ENCODE data around the gene ZNF160. TPM values are rescaled to one million over a fixed set of nuclear protein-coding genes. Genes with fewer than 3 reads are reported as not detected.
"Not testable (repeated sequence)": the region's sequence is repeated elsewhere in the genome, so short reads cannot be mapped to it uniquely, and the experiment has no call there.

ZNF160 gene
- total RNA-seq, 1 donor from 2014 or later: 124 TPM

DNA sequence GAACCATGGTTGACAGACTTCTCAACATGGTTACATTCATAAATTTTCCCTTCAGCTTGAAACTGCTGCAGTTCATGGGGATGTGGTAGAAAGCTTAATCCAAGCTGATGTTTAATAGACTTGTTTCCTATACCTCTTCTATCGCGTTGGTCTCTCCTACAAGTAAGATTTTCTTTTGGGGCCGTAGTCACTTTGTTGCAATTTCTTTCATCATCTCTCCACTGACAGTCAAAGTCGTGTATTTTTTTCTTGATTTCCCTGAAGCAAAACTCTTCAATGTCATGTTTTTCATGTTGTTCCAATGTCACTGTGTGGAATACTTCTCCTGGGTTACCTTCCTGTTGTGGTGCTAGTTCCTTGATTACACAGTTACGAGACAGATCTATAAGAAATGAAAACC, 6.3 kb upstream of the ZNF160 start:
- Histone ChIP-seq H3K4me1 (no peaks in the 10 kb centered on the region), H3K36me3 (peaks cover 20 to 33% of the 10 kb centered on the region in 2 donors), H3K27ac (no peak overlapping the region), H3K9me3 (peaks cover 6 to 21% of the 10 kb centered on the region in 2 donors), H3K4me3 (no peak overlapping the region), H3K27me3 (no peaks in the 10 kb centered on the region)
- TF ChIP-seq, protein P1, sequence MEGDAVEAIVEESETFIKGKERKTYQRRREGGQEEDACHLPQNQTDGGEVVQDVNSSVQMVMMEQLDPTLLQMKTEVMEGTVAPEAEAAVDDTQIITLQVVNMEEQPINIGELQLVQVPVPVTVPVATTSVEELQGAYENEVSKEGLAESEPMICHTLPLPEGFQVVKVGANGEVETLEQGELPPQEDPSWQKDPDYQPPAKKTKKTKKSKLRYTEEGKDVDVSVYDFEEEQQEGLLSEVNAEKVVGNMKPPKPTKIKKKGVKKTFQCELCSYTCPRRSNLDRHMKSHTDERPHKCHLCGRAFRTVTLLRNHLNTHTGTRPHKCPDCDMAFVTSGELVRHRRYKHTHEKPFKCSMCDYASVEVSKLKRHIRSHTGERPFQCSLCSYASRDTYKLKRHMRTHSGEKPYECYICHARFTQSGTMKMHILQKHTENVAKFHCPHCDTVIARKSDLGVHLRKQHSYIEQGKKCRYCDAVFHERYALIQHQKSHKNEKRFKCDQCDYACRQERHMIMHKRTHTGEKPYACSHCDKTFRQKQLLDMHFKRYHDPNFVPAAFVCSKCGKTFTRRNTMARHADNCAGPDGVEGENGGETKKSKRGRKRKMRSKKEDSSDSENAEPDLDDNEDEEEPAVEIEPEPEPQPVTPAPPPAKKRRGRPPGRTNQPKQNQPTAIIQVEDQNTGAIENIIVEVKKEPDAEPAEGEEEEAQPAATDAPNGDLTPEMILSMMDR (IDR thresholded peaks at IDR 0.05): no peak
- no peak for DNase-seq (ENCODE audit: low spot score in 2 of 2)
- intact Hi-C loops (cut with DNase I): loop anchor here (10.0 kb wide), 1 partner anchor 1085 kb away; the partner anchor contains the start of gene ZNF614

DNA sequence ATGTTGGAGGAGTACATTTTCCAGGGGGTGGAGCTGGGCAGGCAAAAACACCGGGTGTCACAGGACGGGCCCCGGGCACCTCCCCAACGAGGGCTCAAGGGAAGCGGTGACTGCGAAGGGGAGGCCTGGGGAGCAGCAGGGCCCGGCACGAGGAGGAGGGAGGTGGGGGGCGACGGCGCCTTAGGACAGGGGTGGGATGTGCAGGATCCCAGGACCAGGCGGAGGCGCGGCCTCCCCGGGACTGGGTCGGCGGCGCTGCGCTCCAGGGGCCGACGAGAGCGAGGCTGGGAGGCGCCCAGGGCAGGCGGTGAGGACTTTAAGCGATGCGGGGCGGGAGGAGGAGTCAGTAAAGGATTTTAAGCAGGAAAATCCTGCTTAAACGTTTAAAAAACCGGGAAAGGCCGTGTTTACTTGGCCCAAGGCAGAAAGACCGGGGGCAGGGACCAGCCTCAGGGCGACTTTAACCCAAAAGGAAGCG, 427 bp downstream of the ZNF160 start:
- H3K9me3 ChIP-seq: peaks cover 0 to 4% of the 10 kb centered on the region in 2 donors
- no peaks in the 10 kb centered on the region for H3K27me3 ChIP-seq
- TF ChIP-seq, protein P1 (IDR thresholded peaks at IDR 0.05): no peak
- DNase-seq (ENCODE audit: low spot score in 2 of 2): no peak
- H3K4me1 ChIP-seq: peaks cover 3 to 13% of the 10 kb centered on the region in 2 donors
- peak overlapping the region; percentile 87 to 89 for H3K27ac ChIP-seq
- peak overlapping the region; percentile 69 to 76 for H3K4me3 ChIP-seq
- H3K36me3 ChIP-seq: peaks cover 0 to 13% of the 10 kb centered on the region in 2 donors
- intact Hi-C loops (cut with DNase I): loop anchor here (1.0 to 10.0 kb wide), 12 partner anchors 57 to 1078 kb away; partner anchors contain the start of genes ZNF320, ZNF347, ZNF525 and ZNF611

DNA sequence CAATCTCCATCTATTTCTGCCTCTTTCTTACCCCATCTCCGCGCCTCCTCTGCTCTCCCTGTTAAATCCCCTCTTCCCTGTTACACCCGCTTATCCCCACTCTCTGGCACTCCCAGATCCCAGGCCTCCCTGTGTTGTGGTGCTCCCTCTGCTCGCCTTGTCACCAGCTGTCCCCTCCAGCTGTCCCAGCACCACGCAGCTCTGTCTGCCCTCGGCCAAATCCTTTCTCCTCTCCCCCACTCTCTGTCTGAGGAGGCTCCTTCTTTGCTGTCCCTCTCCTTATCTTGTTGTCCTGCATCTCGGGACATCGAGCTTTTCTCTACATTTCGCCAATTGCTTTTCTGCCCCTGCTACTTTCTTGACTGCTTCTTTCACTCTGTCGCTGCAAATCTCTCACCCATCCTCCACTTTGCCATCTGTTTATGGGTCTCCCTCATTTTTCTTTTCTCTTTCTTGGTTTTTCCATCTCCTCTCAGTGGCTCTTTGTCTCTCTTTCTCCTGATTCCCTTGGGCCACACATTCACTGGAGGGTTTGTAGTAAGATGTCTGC, 941 bp downstream of the ZNF160 start:
- no peaks in the 10 kb centered on the region for H3K9me3 ChIP-seq
- no peak for DNase-seq (ENCODE audit: low spot score in 2 of 2)
- TF ChIP-seq, protein P1 (IDR thresholded peaks at IDR 0.05): no peak
- peaks cover 3 to 13% of the 10 kb centered on the region in 2 donors for H3K4me1 ChIP-seq
- peak overlapping the region; percentile 69 to 76 for H3K4me3 ChIP-seq
- H3K27ac ChIP-seq: peak overlapping the region; percentile 87 to 89
- H3K27me3 ChIP-seq: no peaks in the 10 kb centered on the region
- H3K36me3 ChIP-seq: peaks cover 0 to 16% of the 10 kb centered on the region in 2 donors
- intact Hi-C loops (cut with DNase I): loop anchor here (2.0 to 10.0 kb wide), 4 partner anchors 109 to 1077 kb away; partner anchors contain the start of genes ZNF611 and ZNF614

GRCh38 chr19:53101518-53101917, 1.7 kb downstream of the ZNF160 start:
- intact Hi-C loops (cut with DNase I): loop anchor here (10.0 kb wide), 1 partner anchor 1077 kb away; the partner anchor contains the start of gene ZNF614
- H3K9me3 ChIP-seq: no peaks in the 10 kb centered on the region
- H3K4me3 ChIP-seq: peak overlapping the region; percentile 69 to 76
- H3K4me1 ChIP-seq: peaks cover 3 to 13% of the 10 kb centered on the region in 2 donors
- no peaks in the 10 kb centered on the region for H3K27me3 ChIP-seq
- H3K27ac ChIP-seq: peak overlapping the region; percentile 87 to 89
- DNase-seq (ENCODE audit: low spot score in 2 of 2): no peak
- H3K36me3 ChIP-seq: peaks cover 0 to 16% of the 10 kb centered on the region in 2 donors
- TF ChIP-seq, protein P1 (IDR thresholded peaks at IDR 0.05): no peak

GRCh38 chr19:53098570-53098969, 4.7 kb downstream of the ZNF160 start:
- Histone ChIP-seq H3K4me1 (peaks cover 3 to 13% of the 10 kb centered on the region in 2 donors), H3K36me3 (peaks cover 0 to 22% of the 10 kb centered on the region in 2 donors)
- DNase-seq (ENCODE audit: low spot score in 2 of 2); H3K4me3 ChIP-seq; H3K9me3 ChIP-seq; intact Hi-C loops (cut with DNase I); H3K27me3 ChIP-seq; H3K27ac ChIP-seq: not testable (repeated sequence)

- H3K4me1 ChIP-seq; H3K4me3 ChIP-seq; H3K9me3 ChIP-seq; intact Hi-C loops (cut with DNase I); H3K27me3 ChIP-seq; DNase-seq (ENCODE audit: low spot score in 2 of 2); H3K27ac ChIP-seq: not testable (repeated sequence)
- H3K36me3 ChIP-seq: peaks cover 0 to 27% of the 10 kb centered on the region in 2 donors
Measured at GRCh38 chr19:53096982-53097690, 6.1 kb downstream of the ZNF160 start.

DNA sequence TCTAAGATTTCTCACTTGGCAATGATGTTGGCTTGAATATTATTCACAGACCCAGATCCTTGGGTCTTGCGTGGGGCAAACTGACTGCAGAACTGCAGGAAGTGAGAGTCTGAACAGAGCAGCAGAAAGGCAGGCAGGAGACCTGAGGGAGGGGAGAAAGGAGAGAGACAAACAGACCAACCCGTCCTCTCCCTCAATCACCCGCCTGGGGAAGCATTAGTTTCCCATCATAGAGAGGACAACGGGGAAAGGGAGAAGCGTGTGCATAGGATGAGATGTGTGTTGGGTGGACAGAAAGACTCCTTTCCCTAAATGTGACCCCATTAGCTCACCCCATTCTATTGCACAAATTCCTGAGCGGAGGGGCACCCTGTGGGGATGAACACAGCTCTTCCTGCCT, 6.6 kb downstream of the ZNF160 start:
- H3K4me3 ChIP-seq; H3K27me3 ChIP-seq; intact Hi-C loops (cut with DNase I); H3K4me1 ChIP-seq; H3K27ac ChIP-seq; H3K9me3 ChIP-seq; DNase-seq (ENCODE audit: low spot score in 2 of 2): not testable (repeated sequence)
- H3K36me3 ChIP-seq: peaks cover 0 to 31% of the 10 kb centered on the region in 2 donors
